A549 (cell line): ENCODE measurements around the gene ZNF479.
"Not testable (repeated sequence)": the region's sequence is repeated elsewhere in the genome, so short reads cannot be mapped to it uniquely, and the experiment has no call there.

ENCODE experiments used
- CHD2 ChIP-seq: fragments of 150-350 bp; IDR thresholded peaks from 2 replicates; pipeline ENCODE4 v1.6.1; 2014; ENCODE audit warnings: low read length; ENCODE audit not compliant: partially characterized antibody
- HDAC2 ChIP-seq: fragments of 200-600 bp; sonication (generic); IDR thresholded peaks from 2 replicates; pipeline ENCODE4 v1.6.1; 2016
- JUN ChIP-seq, 2 experiments: fragments of >200 bp; sonication (Bioruptor Twin); formaldehyde crosslinking; IDR thresholded peaks; 2 replicates in 1 of 2; 3 replicates in 1 of 2; pipeline ENCODE4 v1.6.1; 2016 to 2017
- JUNB ChIP-seq: fragments of >200 bp; sonication (Bioruptor Twin); formaldehyde crosslinking; IDR thresholded peaks from 2 replicates; pipeline ENCODE4 v1.6.1; 2016
- MAFK ChIP-seq: fragments of 450-650 bp; IDR thresholded peaks from 2 replicates; pipeline ENCODE4 v1.6.1; 2014; ENCODE audit not compliant: partially characterized antibody
- NR3C1 ChIP-seq: fragments of >200 bp; sonication (Bioruptor Twin); formaldehyde crosslinking; IDR thresholded peaks from 3 replicates; pipeline ENCODE4 v1.6.1; 2017
- PHF8 ChIP-seq: fragments of 200-600 bp; sonication (generic); IDR thresholded peaks from 2 replicates; pipeline ENCODE4 v1.6.1; 2016; ENCODE audit warnings: low read depth, mild to moderate bottlenecking, antibody characterized with exemption, moderate library complexity, borderline replicate concordance
- POLR2A ChIP-seq: IDR thresholded peaks from 2 replicates; pipeline ENCODE4 v1.6.1; 2012; ENCODE audit warnings: mild to moderate bottlenecking, low read length
- SMC3 ChIP-seq: fragments of >200 bp; sonication (Bioruptor Twin); formaldehyde crosslinking; IDR thresholded peaks from 3 replicates; pipeline ENCODE4 v1.6.1; 2018; ENCODE audit warnings: inconsistent platforms
- TF ChIP-seq, protein P1 (sequence below): fragments of >200 bp; sonication (Bioruptor Twin); formaldehyde crosslinking; IDR thresholded peaks from 3 replicates; pipeline ENCODE4 v1.5.1; 2016
- TF ChIP-seq, protein P2 (sequence below): fragments of 450-650 bp; IDR thresholded peaks from 2 replicates; pipeline ENCODE4 v1.6.1; 2014; ENCODE audit warnings: antibody characterized with exemption
- TF ChIP-seq, protein P3 (sequence below): fragments of 250-450 bp; sonication (Bioruptor Pico); IDR thresholded peaks from 2 replicates; pipeline ENCODE4 v1.5.0; 2021; ENCODE audit warnings: mild to moderate bottlenecking, moderate library complexity, borderline replicate concordance
- TF ChIP-seq, protein P4 (sequence below): fragments of 200-600 bp; sonication (generic); IDR thresholded peaks from 2 replicates; pipeline ENCODE4 v1.6.1; 2016; ENCODE audit warnings: antibody characterized with exemption, mild to moderate bottlenecking, moderate library complexity

DNA sequence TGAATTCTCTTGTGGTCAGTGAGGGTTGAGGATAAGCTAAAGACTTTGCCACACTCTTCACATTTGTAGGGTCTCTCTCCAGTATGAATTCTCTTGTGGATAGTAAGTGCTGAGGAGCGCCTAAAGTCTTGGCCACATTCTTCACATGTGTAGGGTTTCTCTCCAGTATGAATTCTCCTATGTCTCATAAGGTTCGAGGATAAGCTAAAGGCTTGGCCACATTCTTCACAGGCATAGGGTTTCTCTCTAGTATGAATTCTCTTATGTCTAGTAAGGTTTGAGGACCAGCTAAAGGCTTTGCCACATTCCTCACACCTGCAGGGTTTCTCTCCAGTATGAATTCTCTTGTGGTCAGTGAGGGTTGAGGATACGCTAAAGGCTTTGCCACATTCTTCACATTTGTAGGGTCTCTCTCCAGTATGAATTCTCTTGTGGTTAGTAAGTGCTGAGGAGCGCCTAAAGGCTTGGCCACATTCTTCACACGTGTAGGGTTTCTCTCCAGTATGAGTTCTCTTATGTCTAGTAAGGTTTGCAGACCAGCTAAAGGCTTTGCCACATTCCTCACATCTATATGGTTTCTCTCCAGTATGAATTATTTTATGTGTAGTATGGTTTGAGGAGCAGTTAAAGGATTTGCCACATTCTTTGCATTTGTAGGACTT is 12.0 kb downstream of the ZNF479 start:
- TF ChIP-seq NR3C1; SMC3; JUN (IDR thresholded peaks at IDR 0.05); MAFK; PHF8; POLR2A; JUNB; HDAC2; CHD2: not testable (repeated sequence)
- TF ChIP-seq, protein P1, sequence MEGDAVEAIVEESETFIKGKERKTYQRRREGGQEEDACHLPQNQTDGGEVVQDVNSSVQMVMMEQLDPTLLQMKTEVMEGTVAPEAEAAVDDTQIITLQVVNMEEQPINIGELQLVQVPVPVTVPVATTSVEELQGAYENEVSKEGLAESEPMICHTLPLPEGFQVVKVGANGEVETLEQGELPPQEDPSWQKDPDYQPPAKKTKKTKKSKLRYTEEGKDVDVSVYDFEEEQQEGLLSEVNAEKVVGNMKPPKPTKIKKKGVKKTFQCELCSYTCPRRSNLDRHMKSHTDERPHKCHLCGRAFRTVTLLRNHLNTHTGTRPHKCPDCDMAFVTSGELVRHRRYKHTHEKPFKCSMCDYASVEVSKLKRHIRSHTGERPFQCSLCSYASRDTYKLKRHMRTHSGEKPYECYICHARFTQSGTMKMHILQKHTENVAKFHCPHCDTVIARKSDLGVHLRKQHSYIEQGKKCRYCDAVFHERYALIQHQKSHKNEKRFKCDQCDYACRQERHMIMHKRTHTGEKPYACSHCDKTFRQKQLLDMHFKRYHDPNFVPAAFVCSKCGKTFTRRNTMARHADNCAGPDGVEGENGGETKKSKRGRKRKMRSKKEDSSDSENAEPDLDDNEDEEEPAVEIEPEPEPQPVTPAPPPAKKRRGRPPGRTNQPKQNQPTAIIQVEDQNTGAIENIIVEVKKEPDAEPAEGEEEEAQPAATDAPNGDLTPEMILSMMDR, result not testable (repeated sequence)
- TF ChIP-seq, protein P2, sequence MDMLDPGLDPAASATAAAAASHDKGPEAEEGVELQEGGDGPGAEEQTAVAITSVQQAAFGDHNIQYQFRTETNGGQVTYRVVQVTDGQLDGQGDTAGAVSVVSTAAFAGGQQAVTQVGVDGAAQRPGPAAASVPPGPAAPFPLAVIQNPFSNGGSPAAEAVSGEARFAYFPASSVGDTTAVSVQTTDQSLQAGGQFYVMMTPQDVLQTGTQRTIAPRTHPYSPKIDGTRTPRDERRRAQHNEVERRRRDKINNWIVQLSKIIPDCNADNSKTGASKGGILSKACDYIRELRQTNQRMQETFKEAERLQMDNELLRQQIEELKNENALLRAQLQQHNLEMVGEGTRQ, result not testable (repeated sequence)
- TF ChIP-seq, protein P3, sequence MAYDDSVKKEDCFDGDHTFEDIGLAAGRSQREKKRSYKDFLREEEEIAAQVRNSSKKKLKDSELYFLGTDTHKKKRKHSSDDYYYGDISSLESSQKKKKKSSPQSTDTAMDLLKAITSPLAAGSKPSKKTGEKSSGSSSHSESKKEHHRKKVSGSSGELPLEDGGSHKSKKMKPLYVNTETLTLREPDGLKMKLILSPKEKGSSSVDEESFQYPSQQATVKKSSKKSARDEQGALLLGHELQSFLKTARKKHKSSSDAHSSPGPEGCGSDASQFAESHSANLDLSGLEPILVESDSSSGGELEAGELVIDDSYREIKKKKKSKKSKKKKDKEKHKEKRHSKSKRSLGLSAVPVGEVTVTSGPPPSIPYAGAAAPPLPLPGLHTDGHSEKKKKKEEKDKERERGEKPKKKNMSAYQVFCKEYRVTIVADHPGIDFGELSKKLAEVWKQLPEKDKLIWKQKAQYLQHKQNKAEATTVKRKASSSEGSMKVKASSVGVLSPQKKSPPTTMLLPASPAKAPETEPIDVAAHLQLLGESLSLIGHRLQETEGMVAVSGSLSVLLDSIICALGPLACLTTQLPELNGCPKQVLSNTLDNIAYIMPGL, result not testable (repeated sequence)
- TF ChIP-seq, protein P4, sequence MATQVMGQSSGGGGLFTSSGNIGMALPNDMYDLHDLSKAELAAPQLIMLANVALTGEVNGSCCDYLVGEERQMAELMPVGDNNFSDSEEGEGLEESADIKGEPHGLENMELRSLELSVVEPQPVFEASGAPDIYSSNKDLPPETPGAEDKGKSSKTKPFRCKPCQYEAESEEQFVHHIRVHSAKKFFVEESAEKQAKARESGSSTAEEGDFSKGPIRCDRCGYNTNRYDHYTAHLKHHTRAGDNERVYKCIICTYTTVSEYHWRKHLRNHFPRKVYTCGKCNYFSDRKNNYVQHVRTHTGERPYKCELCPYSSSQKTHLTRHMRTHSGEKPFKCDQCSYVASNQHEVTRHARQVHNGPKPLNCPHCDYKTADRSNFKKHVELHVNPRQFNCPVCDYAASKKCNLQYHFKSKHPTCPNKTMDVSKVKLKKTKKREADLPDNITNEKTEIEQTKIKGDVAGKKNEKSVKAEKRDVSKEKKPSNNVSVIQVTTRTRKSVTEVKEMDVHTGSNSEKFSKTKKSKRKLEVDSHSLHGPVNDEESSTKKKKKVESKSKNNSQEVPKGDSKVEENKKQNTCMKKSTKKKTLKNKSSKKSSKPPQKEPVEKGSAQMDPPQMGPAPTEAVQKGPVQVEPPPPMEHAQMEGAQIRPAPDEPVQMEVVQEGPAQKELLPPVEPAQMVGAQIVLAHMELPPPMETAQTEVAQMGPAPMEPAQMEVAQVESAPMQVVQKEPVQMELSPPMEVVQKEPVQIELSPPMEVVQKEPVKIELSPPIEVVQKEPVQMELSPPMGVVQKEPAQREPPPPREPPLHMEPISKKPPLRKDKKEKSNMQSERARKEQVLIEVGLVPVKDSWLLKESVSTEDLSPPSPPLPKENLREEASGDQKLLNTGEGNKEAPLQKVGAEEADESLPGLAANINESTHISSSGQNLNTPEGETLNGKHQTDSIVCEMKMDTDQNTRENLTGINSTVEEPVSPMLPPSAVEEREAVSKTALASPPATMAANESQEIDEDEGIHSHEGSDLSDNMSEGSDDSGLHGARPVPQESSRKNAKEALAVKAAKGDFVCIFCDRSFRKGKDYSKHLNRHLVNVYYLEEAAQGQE, result not testable (repeated sequence)
